ENCODE measurements around the gene LSM14A.
A peak's percentile ranks its signal among the peaks of the same experiment; 100 is the strongest.

Gene LSM14A

DNA sequence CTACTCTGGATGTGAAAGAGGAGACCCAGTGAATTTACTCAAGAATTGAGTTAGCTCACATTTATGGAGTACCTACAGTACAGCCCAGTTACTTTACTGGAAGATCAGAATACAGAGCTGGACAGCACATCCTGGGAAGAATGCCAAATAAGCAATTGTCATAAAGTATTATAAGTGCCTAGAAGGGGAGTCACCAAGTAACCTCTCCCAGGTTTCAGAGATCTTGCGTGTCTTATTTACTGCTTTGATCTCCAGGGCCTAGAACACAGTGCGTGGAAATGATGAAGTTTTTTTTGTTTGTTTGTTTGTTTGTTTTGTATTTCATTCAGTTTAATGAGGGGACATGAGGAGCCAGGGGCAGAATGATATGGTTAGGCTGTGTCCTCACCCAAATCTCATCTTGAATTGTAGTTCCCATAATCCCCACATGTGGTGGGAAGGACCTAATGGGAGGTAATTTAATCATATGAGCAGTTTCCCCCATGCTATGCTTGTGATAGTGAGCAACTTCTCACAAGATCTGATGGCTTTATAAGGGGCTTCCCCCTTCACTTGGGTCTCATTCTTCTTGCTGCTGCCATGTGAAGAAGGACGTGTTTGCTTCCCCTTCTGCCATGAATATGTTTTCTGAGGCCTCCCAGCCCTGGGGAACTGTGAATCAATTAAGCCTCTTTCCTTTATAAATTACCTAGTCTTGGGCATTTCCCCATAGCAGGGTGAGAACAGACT, 87.2 kb downstream of the LSM14A start:
- no peak for DNase-seq

DNA sequence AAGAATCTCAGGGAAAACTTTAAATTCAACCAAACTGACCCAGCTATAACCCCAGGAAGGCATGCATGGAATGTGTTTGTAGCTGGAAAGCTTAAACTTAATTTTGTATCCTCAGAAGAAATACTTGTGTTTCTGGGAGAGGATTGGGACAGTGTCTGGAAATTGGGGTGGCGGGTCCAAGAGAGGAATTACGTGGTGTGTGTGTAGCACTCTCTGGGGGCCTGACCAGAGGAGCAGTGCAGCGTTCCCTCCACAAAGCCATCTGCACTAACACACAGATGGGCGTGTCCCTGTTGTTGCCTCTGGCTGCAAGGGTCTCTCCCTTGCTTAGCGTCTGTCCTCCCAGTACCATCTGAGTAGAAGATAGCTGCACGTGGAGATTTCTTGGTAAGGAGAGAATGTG, 88.5 kb downstream of the LSM14A start:
- DNase-seq: no peak

DNA sequence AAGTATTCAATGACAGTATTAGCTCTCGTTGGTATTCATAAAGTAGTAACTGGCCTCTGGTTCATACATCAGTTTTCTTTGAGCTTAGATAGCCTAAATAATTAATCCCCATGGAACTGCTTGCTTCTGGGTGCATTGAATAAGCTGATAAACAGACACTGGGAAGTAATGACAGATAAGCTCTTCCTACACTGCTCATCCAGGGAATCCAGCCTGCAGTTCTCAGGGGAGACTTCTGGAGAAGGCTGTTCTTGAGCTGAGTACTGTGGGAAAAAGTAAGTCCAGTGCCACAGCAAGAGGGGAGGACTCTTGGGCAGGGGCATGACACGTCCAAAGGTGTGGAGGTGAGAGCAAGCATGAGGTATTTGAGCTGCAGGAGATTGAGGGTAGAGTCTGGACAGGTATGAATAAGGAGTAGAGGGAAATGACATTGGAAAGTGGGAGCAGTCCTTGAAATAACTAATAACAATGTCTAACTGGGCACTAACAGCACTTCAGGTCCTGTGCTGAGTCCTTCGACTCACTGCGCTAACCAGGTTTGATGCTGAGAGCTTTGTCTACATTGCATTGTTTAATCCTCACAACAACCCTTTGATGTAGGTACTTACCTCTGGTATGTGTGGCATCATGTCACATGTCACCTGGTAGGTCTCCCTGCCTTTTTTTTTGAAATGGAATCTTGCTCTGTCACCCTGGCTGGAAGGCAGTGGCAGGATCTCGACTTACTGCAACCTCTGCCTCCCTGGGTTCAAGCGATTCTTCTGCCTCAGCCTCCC, 89.2 kb downstream of the LSM14A start:
- no peak for DNase-seq

DNA sequence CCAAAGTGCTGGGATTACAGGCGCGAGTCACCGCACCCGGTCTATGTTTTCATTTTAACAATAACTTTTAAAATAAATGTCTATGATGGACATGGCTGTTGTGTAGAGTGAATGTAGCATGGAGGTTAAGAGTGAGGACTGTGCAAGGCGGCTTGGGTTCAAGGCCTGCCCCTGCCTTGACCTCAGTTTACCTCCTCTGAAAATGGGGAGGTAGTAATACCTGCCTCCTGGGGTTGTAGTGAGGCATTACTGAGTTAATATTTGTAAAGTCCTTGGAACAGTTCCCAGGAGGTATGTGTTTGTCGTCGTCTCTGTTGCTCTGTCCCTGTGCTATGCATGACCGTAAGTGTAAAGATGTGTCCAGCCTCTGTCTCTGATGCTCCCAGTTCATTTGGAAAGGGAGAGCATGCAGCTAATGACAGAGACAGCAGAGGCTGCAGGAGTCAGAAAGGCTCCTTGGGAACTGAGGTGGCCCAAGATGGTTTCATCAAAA, 91.5 kb downstream of the LSM14A start:
- no peak for DNase-seq

DNA sequence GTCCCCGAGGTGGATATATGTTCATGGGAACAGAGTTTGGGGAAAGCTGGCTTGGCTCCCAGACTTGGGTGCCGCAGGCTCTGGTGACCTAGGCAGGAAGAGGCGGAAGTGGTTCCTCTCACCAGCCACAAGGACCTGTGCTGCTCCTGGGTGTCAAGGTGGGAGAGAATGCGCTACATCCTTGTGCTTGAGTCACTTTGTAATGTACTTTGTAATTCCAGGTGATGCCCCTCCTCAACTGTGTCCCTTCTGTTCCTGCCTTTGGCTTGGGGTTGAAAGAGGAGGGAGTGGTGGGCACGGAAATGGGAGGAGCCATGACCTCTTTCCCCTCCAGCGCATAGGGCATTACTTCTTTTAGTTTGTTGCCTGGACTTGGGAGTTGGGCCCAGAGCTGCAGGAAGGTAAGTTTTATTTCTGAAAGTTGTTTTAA, 92.9 kb downstream of the LSM14A start:
- DNase-seq: no peak

DNA sequence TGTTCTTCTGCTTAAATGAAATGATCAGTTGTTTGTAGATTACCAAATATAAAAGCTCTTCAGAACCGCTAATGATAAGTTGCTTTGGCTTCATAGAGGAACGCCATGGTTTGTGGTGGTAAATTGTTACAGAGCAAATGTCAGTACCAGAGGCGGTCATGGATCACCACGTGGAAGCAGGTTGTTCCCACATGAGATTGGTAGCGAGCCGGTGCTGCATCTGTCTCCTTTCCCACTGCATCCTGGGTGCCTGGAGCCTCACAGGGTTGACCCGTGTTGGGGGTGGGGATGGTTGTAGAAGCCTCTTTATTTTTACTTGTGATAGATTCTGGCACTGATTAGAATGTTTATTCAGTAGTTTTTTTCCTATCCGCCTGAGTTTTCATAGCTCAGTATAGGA, 96.8 kb downstream of the LSM14A start:
- DNase-seq: peak; percentile 10

DNA sequence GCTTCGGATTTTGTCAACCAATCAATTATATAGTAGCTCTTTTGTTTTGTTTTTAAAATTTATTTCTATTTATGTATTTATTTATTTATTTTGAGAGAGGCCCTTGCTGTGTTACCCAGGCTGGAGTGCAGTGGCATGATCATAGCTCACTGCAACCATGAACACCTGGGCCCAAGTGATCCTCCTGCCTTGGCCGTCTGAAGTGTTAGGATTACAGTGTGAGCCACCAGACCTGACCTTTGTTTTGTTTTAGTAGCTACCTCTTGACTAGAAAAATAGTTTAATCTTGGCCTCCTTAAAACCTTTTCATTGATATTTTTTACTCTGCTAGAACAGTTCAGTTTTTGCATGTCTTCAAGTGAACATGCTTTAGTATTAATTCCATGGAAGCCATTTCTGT, 97.2 kb downstream of the LSM14A start:
- no peak for DNase-seq

DNA sequence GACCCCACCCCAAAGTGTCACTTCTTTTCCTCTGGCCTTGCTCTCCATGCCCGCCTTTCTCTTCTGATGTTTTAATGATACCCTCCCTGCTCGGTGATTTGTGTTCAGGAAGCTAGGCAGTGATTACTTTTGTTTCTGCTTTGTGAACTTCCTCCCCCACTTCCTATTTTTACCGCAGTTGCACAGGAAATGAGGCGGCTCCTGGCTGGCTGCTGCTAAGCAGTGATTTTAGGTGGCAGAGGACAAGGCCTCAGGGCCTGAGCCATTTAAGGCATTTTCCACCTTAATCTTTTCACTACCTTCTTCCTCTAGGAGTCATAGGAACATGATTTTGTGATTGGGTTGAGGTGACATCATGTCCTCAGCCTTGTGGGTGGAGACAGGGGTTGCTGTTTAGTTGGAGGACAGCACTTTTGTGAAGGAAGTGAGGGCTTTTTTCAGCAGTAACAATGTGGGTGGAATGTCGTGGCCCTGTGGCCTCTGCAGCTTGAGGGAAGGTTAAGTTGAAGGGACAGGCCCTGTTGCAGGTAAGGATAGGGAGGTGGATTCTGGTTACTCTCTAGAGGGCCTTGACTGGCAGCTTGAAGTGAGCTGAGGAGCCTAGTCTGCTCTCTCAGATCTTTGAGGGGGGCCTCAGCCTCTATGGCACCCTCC, 97.8 kb downstream of the LSM14A start:
- DNase-seq: peak; percentile 86

DNA sequence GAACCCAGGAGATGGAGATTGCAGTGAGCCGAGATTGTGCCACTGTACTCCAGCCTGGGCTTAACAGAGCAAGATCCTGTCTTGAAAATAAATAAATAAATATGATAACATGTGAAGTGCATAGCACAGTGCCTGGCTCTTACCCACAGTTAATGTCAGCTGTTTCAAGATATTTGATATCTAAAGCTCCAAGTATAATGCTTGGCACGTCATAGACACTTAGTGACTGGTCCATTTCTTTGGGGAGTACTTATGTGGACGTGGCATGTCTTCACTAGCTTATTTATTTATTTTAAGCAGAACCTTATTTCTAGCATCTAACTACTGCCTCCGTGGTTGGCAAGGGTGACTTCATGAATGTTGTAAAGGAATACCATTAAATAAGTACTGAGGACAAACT, 100.8 kb downstream of the LSM14A start:
- DNase-seq: no peak

DNA sequence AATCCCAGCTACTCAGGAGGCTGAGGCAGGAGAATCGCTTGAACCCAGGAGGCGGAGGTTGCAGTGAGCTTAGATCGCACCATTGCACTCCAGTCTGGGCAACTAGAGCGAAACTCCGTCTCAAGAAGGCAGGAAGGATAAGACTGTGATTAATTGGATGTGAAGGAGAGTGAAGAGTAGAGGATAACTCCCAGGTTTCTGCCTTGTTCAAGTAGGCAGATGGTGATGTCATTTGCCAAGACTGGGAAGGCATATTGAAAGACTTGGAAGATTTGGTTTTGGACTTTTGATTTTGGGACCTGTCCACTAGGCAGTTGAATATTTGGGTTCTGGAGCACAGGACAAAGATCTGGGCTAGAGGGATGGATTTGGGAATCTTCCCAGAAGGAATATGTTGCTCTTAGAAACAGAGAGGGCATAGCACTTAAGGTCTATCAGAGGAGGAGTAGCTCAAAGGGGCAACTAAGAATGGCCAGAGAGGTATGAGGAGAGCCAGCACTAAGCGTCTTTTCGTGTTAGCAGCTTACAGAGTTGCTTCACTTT, 102.1 kb downstream of the LSM14A start:
- no peak for DNase-seq

DNA sequence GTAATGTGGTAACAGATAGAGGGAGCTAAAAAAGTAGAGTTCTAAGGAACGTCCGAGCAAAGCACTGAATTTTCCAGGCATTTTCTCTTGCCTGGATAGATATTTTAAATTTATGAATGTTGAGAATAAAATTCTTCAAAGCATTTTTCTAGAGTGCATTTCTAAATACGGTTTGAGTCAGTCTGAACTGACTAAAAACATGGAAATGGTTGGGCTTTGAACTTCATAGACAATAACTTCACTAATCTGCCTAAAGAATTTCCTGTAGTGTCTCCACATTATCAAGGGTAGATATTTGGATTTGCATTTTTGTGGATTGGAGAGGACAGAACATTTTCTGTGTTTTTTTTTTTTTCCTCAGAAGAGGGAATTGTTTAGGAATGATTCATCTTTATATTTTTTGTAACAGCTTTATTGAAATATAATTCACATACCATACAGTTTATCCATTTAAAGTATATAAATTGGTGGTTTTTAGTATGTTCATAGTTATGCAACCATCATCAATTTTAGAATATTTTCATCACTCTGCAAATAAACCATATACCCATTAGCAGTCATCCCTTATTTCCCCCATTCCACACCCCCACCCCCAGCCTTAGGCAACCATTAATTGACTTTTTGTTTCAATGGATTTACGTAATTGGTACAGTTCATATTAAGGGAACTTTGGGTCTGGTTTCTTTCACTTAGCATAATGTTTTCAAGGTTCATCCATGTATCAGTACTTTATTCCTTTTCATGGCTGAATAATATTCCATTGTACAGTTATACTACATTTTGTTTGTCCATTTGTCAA, 102.7 kb downstream of the LSM14A start:
- no peak for DNase-seq

DNA sequence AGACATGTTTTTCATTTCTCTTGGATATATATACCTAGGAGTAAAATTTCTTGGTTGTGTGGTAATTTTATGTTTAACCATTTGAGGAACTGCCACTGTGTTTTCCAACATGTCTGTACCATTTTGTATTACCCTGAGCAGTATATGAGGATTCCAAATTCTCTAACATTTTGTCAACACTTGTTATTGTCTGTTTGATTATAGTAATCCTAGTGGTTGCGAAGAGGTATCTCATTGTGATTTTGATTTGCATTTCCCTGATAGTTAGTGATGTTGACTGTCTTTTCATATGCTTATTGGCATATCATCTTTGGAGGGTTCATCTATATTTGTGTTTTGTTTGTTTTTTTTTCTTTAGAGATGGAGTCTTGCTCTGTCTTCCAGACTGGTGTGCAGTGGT, 103.4 kb downstream of the LSM14A start:
- no peak for DNase-seq

DNA sequence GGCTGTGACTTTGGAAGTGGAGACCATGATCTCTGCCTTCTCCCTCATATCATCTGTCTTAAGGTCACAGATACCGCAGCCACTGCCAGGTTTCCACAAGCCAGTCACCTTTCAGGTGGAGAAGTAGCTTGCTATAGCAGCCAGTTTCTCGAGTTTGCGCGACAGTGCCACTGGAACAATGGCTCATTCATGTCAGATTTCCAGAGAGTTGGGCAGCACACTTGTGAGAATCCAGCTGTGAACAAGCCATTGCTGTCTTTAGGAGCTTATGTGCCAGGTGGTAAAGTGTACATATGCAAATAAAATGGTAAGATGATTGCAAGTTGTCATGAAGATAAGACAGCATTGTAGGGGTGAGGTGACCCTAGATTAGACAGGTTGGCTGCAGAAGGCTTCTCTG, 104.3 kb downstream of the LSM14A start:
- no peak for DNase-seq

DNA sequence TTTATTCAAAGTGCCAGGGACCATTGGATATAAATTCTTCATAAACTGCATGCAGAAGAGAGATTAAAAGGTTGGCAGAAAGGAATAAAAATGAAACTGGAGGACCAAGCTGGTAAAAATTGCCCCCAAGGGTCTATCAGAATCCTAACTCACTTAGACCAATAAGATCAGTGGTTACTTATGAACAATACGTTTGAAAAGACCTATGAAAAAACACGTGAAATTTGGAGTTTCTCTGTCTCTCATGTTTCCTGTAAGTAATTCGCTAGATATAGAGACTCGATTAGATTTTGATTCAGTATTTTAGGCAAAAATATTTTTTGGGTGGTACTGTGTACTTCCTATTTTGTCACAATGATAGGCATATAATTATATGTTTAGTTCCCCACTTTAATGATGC, 104.9 kb downstream of the LSM14A start:
- DNase-seq: no peak

DNA sequence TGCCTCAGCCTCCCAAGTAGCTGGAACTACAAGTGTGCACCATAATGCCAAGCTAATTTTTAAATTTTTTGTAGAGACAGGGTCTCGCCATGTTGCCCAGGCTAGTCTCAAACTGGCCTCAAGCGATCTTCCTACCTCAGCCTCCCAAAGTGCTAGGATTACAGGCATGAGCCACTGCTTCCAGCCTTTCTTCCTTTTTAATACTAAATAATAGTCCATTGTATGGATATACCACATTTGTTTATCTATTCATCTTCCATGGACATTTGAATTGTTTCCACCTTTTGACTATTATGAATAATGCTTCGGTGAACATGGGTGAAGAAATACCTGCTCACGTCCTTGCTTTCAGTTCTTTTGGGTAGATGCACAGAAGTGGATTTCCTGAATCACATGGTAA, 106.5 kb downstream of the LSM14A start:
- DNase-seq: no peak

All from CD4-positive, alpha-beta T cell treated with Interleukin-12 subunit alpha and Interleukin-12 subunit beta, for 1 hour (primary cell).